Panc1 (cell line): ENCODE data around the gene HMCES. TPM values are rescaled to one million over a fixed set of nuclear protein-coding genes. Genes with fewer than 3 reads are reported as not detected.
A peak's percentile ranks its signal among the peaks of the same experiment; 100 is the strongest.

Source experiments
- ATAC-seq: fragments of 200-7000 bp; cut with Tn5 transposase; 2 replicates; pipeline ENCODE4 v1.9.1; 2020; ENCODE audit warnings: mild to moderate bottlenecking, moderate library complexity
- BruUV-seq: library from RNA; stranded (reverse); fragments of 400-500 nt; replicated peaks from 2 replicates; lab custom pipeline; 2021; lab: Mats Ljungman, UMichigan
- CTCF ChIA-PET: fragments of 300-600 bp; sonication (Branson Sonifier 250); formaldehyde crosslinking; loops from one replicate; lab custom pipeline; 2022; ENCODE audit warnings: antibody characterized with exemption; lab: Charles Lee
- POLR2A ChIA-PET: fragments of 300-600 bp; sonication (Branson Sonifier 250); formaldehyde crosslinking; loops from one replicate; lab custom pipeline; 2022; ENCODE audit warnings: antibody characterized with exemption; lab: Charles Lee
- DNase-seq: peaks from one replicate; pipeline ENCODE4 v3.0.0-alpha.2; 2010; ENCODE audit warnings: low read depth, low spot score
- H3K27ac ChIP-seq: 2 replicates; pipeline ENCODE4 v1.5.1; 2011; ENCODE audit warnings: mild to moderate bottlenecking, low read length, inconsistent platforms
- H3K27me3 ChIP-seq: fragments of 200-500 bp; sonication (Bioruptor generic); 2 replicates; pipeline ENCODE4 v1.6.0; 2014; ENCODE audit warnings: low read length, inconsistent platforms; ENCODE audit not compliant: control insufficient read depth, insufficient read depth
- H3K36me3 ChIP-seq: fragments of 200-500 bp; sonication (Bioruptor generic); 2 replicates; pipeline ENCODE4 v1.5.1; 2014; ENCODE audit warnings: inconsistent platforms, mild to moderate bottlenecking, low read length, moderate library complexity; ENCODE audit not compliant: control insufficient read depth, insufficient read depth
- H3K4me1 ChIP-seq: 2 replicates; pipeline ENCODE4 v1.5.1; 2011; ENCODE audit warnings: inconsistent platforms, mild to moderate bottlenecking, low read length, moderate library complexity; ENCODE audit not compliant: control insufficient read depth, insufficient read depth
- H3K4me3 ChIP-seq, 2 experiments: 2 replicates each; pipeline ENCODE4 v1.5.1; 2011 to 2012; ENCODE audit warnings: low read depth in 2 of 2, low read length in 2 of 2, mild to moderate bottlenecking in 2 of 2, inconsistent platforms in 1 of 2, moderate library complexity in 1 of 2
- H3K9me3 ChIP-seq: fragments of 200-500 bp; sonication (Bioruptor generic); 2 replicates; pipeline ENCODE4 v1.5.1; 2014; ENCODE audit warnings: low read depth, mild to moderate bottlenecking, inconsistent platforms, low read length, moderate library complexity; ENCODE audit not compliant: control insufficient read depth, insufficient read depth
- POLR2AphosphoS5 ChIP-seq: IDR thresholded peaks from 2 replicates; pipeline ENCODE4 v1.6.1; 2012; ENCODE audit warnings: mild to moderate bottlenecking, low read depth, low read length, moderate library complexity
- REST ChIP-seq, 2 experiments: IDR thresholded peaks; 2 replicates each; pipeline ENCODE4 v1.6.1; 2011 to 2012; ENCODE audit warnings: low read depth in 2 of 2, control low read depth in 1 of 2, low read length in 1 of 2, mild to moderate bottlenecking in 1 of 2, moderate library complexity in 1 of 2; ENCODE audit not compliant: insufficient read depth in 1 of 2
- SIN3A ChIP-seq: IDR thresholded peaks from 2 replicates; pipeline ENCODE4 v1.6.1; 2012; ENCODE audit warnings: low read depth, mild to moderate bottlenecking, low read length, moderate library complexity, borderline replicate concordance; ENCODE audit not compliant: insufficient read depth
- TCF7L2 ChIP-seq: IDR thresholded peaks from 2 replicates; pipeline ENCODE4 v1.6.1; 2011; ENCODE audit warnings: mild to moderate bottlenecking, low read depth, low read length, inconsistent platforms
- in situ Hi-C: cut with HindIII; loops from 2 replicates; pipeline ENCODE4 v1.10.0; 2016; ENCODE audit warnings: low sequenced_read_pairs, low pct_unique_long_range_greater_than_20kb
- intact Hi-C: fragments of 100-400 bp; cut with micrococcal nuclease; formaldehyde crosslinking; loops from one replicate; pipeline ENCODE4 v1.10.0; 2022; ENCODE audit not compliant: unreplicated experiment
- total RNA-seq: library from RNA; stranded (reverse); gene quantifications from one replicate; pipeline ENCODE4 v1.2.1, GENCODE V29; 2021; ENCODE audit not compliant: unreplicated experiment
- TF ChIP-seq, protein P1 (sequence below): fragments of 450-650 bp; IDR thresholded peaks from 2 replicates; pipeline ENCODE4 v1.5.1; 2017; ENCODE audit warnings: mild to moderate bottlenecking

Gene HMCES
- total RNA-seq, 1 experiment from 2014 or later = 94.6 TPM

GRCh38 chr3:129313415-129313664 is 34.7 kb downstream of the HMCES start:
- no peaks in the 10 kb centered on the region for H3K9me3 ChIP-seq
- H3K27ac ChIP-seq = no peak overlapping the region
- in situ Hi-C loops = no loop called here
- no TSS peak for BruUV-seq
- DNase-seq (no peak), ATAC-seq (no peak)
- H3K27me3 ChIP-seq = no peaks in the 10 kb centered on the region
- H3K4me3 ChIP-seq = no peak overlapping the region
- intact Hi-C loops = no loop called here
- peaks cover 13% of the 10 kb centered on the region for H3K4me1 ChIP-seq
- CTCF ChIA-PET = no interaction called here
- H3K36me3 ChIP-seq = no peaks in the 10 kb centered on the region; the same call in 1 of the 2 replicates
- POLR2A ChIA-PET = interaction anchor here (0.9 kb wide), 1 partner anchor 245 kb away, joined by 3 read pairs; no protein-coding TSS in a partner anchor
- TF ChIP-seq TCF7L2 (no peak), SIN3A (no peak), REST (IDR thresholded peaks at IDR 0.05; ENCODE audit: insufficient read depth in 1 of 2, low read depth in 2 of 2, low read length in 1 of 2) (no peak), POLR2AphosphoS5 (no peak; the same call in 1 of the 2 replicates)
- TF ChIP-seq, protein P1, sequence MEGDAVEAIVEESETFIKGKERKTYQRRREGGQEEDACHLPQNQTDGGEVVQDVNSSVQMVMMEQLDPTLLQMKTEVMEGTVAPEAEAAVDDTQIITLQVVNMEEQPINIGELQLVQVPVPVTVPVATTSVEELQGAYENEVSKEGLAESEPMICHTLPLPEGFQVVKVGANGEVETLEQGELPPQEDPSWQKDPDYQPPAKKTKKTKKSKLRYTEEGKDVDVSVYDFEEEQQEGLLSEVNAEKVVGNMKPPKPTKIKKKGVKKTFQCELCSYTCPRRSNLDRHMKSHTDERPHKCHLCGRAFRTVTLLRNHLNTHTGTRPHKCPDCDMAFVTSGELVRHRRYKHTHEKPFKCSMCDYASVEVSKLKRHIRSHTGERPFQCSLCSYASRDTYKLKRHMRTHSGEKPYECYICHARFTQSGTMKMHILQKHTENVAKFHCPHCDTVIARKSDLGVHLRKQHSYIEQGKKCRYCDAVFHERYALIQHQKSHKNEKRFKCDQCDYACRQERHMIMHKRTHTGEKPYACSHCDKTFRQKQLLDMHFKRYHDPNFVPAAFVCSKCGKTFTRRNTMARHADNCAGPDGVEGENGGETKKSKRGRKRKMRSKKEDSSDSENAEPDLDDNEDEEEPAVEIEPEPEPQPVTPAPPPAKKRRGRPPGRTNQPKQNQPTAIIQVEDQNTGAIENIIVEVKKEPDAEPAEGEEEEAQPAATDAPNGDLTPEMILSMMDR = no peak

GRCh38 chr3:129313665-129314385 is 35.2 kb downstream of the HMCES start:
- no peaks in the 10 kb centered on the region; the same call in 1 of the 2 replicates for H3K36me3 ChIP-seq
- peaks cover 13% of the 10 kb centered on the region for H3K4me1 ChIP-seq
- TF ChIP-seq, protein P1 = no peak
- TF ChIP-seq SIN3A = 0 out of 2 replicates have a peak, but pooled peaks have one; percentile 26
- POLR2A ChIA-PET = interaction anchor here (0.9 kb wide), 1 partner anchor 245 kb away, joined by 3 read pairs; no protein-coding TSS in a partner anchor
- intact Hi-C loops = no loop called here
- H3K27me3 ChIP-seq = no peaks in the 10 kb centered on the region
- in situ Hi-C loops = no loop called here
- BruUV-seq = no TSS peak
- H3K4me3 ChIP-seq = peak overlapping the region; percentile 92 to 95
- DNase-seq = no peak
- no peak for ATAC-seq
- CTCF ChIA-PET = no interaction called here
- peak overlapping the region; percentile 91 for H3K27ac ChIP-seq
- H3K9me3 ChIP-seq = no peaks in the 10 kb centered on the region
